ENCODE measurements around the gene SOX14. TPM values are rescaled to one million over a fixed set of nuclear protein-coding genes. Genes with fewer than 3 reads are reported as not detected.

The SOX14 gene
- total RNA-seq, 2 experiments from 2014 or later: not detected

DNA sequence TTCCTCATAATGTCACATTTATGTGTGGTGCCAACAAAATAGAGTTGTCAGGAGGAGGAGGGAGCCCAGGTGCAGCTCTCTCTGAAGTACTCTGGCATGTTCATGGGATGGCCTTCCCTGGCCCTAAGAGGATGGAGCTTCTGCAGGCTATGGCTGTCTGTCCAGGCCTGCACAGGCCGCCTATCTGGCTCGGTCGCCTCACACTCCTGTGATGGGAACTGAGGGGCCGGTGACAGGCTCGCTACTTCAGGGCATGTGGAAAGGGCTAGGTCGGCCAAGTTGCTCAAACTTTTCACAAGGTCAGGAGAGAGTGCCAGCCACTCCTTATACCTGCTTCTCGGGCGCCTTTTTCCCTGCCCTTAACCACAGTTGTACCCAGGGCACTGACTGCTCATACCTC, 51.1 kb downstream of the SOX14 start:
- intact Hi-C loops (cut with micrococcal nuclease): no loop called here
- no peaks in the 10 kb centered on the region for H3K4me1 Mint-ChIP-seq (ENCODE audit: low read depth)
- ChIA-PET POLR2A (no interaction called here), CTCF (no interaction called here)
- H3K4me3 Mint-ChIP-seq: no peak overlapping the region
- H3K27me3 Mint-ChIP-seq: peaks cover 3% of the 10 kb centered on the region
- no peak for DNase-seq
- H3K9me3 Mint-ChIP-seq: no peaks in the 10 kb centered on the region
- H3K27ac Mint-ChIP-seq: no peak overlapping the region
- H3K36me3 Mint-ChIP-seq: no peaks in the 10 kb centered on the region

Other genes starting within 250 kb of the SOX14 start
- not detected for gene CLDN18, start 245.8 kb downstream of the SOX14 start, total RNA-seq